Measurements from ENCODE around the gene EFTUD2.

DNA sequence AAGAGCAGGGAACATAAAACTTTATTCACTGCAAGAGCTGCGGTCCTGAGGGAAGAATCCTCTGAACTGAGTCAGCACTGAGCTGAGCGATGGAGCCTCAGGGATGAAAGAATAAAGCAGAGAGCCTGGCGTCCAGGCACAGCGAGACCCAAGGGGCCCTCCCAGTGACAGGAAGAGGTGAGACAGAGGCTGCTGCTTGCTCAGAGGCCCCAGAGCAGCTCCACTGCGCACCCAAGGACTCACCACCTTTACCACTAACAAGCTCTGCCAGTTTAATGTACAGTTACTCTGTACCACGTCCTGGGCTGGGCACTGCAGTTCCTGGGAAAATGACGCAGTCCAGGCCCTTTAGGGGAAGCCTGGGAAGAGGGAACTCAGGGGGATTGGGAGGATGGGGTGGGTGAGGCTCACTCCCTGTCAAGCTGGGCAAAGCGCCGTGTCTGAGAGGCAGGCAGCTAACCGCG is 10.5 kb upstream of the EFTUD2 start:
- TF ChIP-seq, protein P1, sequence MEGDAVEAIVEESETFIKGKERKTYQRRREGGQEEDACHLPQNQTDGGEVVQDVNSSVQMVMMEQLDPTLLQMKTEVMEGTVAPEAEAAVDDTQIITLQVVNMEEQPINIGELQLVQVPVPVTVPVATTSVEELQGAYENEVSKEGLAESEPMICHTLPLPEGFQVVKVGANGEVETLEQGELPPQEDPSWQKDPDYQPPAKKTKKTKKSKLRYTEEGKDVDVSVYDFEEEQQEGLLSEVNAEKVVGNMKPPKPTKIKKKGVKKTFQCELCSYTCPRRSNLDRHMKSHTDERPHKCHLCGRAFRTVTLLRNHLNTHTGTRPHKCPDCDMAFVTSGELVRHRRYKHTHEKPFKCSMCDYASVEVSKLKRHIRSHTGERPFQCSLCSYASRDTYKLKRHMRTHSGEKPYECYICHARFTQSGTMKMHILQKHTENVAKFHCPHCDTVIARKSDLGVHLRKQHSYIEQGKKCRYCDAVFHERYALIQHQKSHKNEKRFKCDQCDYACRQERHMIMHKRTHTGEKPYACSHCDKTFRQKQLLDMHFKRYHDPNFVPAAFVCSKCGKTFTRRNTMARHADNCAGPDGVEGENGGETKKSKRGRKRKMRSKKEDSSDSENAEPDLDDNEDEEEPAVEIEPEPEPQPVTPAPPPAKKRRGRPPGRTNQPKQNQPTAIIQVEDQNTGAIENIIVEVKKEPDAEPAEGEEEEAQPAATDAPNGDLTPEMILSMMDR (IDR thresholded peaks at IDR 0.05; ENCODE audit: poor library complexity): no peak
- TF ChIP-seq EZH2 (IDR thresholded peaks at IDR 0.05; ENCODE audit: borderline replicate concordance): no peak

Data from hepatocyte (in vitro differentiated cells).